GM18511 (cell line): ENCODE measurements around the gene NLRP1.
A peak's percentile ranks its signal among the peaks of the same experiment; 100 is the strongest.

Experiments
- ATAC-seq: cut with Tn5 transposase; IDR thresholded peaks from one replicate; pipeline ENCODE4 v1.9.1; 2021; ENCODE audit warnings: mild to moderate bottlenecking, moderate library complexity; ENCODE audit not compliant: unreplicated experiment

NLRP1 gene

GRCh38 chr17:5485270-5486205 is 98.8 kb downstream of the NLRP1 start, which contains the start of gene DERL2:
Gene DERL2, minus strand, starts transcription at chr17:5486178. Its CDS starts 17 bp downstream, at chr17:5486161.
- ATAC-seq: peak; percentile 30

GRCh38 chr17:5481451-5481850 is 102.9 kb downstream of the NLRP1 start:
- ATAC-seq: no peak

- ATAC-seq: no peak
Observed at GRCh38 chr17:5480962-5481361, 103.3 kb downstream of the NLRP1 start.

GRCh38 chr17:5478992-5479391 is 105.3 kb downstream of the NLRP1 start:
- no peak for ATAC-seq

- ATAC-seq: no peak
Observed at GRCh38 chr17:5473906-5474305, 110.4 kb downstream of the NLRP1 start.

- no peak for ATAC-seq
Observed at GRCh38 chr17:5472511-5472910, 111.8 kb downstream of the NLRP1 start.

GRCh38 chr17:5468075-5468473 is 116.2 kb downstream of the NLRP1 start:
- ATAC-seq: no peak

GRCh38 chr17:5467416-5467815 is 116.9 kb downstream of the NLRP1 start:
- no peak for ATAC-seq

- no peak for ATAC-seq
Observed at GRCh38 chr17:5466295-5466694, 118.0 kb downstream of the NLRP1 start.

- ATAC-seq: no peak
Observed at GRCh38 chr17:5464717-5465507, 119.4 kb downstream of the NLRP1 start.
